ENCODE results near the gene ENOX1. TPM values are rescaled to one million over a fixed set of nuclear protein-coding genes. Genes with fewer than 3 reads are reported as not detected.

ENOX1 gene
- total RNA-seq, 1 donor from 2014 or later = 2.0 TPM

DNA sequence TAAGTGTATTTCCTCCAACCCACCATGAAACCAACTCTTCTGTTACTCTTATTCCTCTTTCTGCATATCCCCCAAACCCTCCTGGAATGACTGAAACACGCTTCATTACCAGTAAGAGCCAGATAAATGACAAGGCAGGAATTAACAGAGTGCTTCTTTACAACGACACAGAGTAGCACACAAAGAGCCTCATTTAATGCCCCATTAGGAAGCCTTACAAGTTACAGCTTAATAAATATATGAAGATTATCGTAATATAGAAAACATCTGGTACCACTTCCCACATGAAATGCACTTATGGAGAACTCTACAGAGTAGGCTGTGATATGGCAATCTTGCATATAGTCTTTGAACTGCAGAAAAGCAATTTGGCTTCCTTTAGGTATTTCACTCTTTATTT lies 116.8 kb downstream of the ENOX1 start:
- no peak for DNase-seq (ENCODE audit: low spot score)

DNA sequence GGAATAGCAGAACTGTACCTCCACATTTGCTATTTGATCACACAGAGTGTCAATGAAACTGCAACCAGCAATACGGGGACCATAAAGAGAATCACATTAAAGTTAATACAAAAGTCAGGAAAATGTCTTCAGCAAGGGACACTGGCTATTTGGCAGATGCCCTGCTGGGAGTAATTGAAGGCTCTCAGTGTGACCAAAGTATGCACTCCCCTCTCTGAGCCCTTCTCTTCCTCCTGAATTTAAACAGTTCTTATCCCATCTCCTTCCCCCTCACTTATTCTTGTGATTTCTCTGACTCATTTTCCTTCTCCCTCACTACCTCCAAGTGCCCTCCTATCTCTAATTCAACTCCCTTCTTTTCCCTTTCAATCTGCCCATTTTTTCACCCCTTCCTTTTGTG lies 117.7 kb downstream of the ENOX1 start:
- no peak for DNase-seq (ENCODE audit: low spot score)

DNA sequence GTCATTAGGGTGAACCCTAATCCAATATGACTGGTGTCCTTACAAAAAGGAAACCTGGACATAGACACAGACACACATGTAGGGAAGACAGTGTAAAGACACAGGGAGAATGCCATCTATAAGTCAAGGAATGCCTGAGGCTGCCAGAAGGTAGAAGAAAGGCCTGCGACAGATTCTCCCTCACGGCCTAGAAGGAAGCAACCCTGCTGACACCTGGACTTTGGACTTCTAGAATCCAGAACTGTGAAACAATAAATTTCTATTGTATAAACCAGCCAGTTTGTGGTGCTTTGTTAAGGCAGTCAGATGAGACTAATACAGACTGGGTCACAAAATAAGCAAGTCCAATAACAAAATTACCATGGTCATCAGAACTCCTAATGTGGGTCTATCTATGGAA lies 120.4 kb downstream of the ENOX1 start:
- DNase-seq (ENCODE audit: low spot score) = peak; percentile 45

DNA sequence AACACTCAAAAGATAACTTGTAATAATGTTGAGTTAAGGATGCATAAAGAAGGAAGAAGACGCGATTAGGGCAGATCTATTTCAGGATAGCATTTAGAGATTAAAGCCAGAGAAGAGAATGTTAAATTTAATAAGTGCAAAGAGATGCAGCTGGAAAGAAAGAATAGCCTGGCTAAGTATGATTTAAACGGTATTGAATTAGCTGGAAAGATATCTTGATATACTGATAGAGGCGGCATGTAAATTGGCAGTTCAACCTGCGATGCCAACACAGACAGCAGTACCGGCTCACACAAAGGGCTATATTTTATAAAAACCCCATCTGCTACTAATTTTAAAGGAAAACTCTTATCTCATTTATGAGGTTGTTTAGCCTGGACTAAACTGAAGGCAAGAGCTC lies 121.4 kb downstream of the ENOX1 start:
- no peak for DNase-seq (ENCODE audit: low spot score)

DNA sequence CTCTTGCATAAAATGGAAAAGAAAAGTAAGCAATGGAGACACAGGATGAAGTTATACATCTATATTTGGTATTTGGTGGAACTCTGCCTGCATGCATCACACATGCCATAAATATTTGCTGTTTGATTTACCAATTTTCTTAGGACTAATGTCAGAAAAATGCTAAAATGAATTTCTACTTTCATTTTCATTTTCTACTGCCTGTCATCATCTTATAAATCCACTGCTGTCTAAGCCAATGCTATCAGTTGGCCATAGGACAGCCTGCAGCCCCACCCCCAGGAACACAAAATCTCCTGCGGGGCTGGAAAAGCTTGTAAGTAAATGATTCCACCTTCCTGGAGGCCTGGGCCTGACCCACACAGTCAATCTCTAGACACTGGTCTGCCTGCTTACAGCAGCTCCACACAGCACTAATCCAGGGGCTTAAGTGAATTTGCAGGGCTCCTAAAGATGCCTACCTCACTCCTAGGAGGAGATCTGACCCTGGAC lies 122.0 kb downstream of the ENOX1 start:
- peak; percentile 10 for DNase-seq (ENCODE audit: low spot score)

DNA sequence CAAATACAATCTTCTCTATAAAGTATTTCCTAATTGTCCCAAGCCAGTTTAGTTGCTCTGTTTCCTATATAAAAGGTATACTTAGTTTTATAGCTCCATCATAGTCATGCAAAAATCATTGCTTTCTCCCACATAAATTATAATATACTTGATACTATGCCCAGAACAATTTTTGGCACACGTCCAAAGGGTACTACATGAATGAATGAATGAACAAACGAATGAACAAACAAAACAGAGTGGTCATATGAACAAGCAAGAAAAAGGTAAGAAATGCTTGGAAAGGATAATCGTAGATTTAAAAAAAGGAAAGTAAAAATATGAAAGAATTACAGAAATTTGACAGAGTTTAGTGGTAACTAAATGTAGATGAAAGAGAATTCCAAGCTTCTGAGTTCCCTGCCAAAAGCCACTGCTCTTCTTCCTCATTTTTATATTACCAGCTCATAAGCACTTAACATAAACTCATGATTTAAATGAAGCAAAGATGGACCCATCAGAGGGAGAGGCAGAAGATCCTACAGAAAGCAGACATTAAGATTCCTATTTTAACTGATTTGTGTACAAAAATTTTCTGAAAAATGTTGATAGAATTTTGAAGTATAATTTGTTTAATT lies 123.2 kb downstream of the ENOX1 start:
- no peak for DNase-seq (ENCODE audit: low spot score)

DNA sequence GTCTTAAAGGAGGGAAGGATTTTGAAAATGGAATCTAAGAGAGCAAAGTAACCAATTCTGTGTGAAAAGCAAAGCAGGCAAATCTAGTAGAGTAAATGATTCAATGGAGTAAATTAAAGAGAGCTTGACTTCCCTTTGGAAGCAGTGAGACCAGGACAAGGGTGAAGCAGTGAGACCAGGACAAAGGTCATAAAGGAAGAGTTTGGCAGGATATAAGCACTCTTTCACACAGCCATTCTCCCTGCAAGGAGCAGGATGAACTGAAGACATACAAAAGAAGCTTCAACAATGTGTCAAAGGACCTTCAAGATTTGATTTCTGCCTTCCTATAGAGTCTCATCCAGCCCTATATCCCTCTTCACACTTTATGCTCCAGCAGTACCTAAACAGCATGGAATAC lies 123.8 kb downstream of the ENOX1 start:
- DNase-seq (ENCODE audit: low spot score) = peak; percentile 11

DNA sequence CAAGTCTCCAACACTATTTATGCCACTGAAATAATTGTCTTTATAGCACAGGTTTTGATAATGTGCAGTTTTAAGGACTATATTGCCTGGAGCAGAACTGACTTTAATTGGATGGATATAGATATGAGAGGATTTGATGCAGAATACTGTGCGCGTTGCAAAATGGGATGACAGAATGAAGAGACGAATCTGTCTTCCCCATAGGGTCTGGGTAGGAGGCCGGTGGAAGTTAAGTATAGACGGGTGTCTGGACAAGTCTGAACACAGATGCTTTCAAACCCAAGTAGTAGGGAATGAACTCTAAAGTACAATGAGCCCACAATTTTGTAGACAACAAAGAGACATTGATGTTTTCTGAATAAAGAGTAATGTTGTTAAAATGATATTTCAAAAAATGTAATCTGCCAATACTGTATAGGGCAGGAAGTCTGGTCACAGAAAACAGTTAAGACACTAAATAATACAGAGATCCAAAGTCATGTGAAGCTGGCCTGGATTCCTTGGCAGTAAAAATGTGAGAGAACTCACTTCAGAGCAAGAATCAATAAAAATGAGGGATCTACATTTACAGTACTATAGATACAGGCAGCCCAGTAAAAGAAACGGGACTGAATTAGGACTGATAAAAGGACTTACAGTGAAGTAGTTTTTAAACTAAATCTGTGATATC lies 125.5 kb downstream of the ENOX1 start:
- no peak for DNase-seq (ENCODE audit: low spot score)

DNA sequence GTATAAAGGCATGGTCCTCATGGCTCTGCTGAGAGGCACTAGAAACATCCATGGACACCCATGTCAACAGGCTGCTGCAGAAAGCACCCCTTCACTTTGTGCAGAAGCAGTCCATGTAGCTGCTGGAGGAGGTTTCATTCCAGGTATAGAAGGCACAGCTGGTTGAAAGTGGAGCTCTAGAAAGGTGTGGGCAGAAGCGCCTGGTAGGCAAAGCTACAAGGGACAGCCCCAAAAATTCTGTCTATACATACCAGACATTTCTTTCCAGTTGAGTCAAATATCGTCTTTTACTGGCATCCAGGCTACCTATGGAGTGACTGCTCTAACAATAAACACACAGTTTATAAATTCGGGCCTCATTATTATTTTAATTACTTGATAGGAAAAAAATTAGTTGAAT lies 129.3 kb downstream of the ENOX1 start:
- no peak for DNase-seq (ENCODE audit: low spot score)

DNA sequence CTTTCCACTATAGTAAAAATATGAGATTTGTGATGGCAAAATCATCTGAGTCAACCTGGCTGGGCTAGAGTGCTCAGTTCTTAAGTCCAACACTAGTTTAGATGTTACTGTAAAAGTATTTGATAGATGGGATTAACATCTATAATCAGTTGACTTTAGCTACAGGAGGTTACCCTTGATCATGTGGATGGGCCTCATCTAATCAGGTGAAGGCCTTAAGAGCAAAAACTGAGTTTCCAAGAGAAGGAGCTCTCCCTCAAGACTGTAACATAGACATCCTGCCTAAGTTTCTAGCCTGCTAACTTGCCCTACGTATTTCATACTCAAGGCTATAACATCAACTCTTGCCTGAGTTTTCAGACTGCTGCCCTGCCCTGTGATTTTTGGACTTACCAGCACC lies 132.8 kb downstream of the ENOX1 start:
- DNase-seq (ENCODE audit: low spot score) = no peak

DNA sequence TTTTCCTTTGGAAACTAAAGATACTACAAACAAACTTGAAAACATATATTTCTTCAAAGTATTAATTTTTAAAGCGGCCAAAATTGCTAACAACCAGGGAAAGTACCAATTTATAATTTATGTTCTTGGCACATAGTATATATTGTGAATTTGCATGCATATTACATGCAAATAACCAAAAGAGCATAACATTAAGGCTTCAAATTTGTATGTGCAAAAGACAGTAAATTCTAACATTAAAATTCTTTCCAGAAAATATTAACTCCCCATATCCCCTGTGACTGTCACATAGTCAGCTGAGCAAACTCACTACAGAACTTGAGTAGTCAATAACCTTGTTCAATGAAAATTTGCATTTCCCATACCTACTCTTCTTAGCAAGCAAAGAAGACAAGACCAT lies 133.4 kb downstream of the ENOX1 start:
- no peak for DNase-seq (ENCODE audit: low spot score)

DNA sequence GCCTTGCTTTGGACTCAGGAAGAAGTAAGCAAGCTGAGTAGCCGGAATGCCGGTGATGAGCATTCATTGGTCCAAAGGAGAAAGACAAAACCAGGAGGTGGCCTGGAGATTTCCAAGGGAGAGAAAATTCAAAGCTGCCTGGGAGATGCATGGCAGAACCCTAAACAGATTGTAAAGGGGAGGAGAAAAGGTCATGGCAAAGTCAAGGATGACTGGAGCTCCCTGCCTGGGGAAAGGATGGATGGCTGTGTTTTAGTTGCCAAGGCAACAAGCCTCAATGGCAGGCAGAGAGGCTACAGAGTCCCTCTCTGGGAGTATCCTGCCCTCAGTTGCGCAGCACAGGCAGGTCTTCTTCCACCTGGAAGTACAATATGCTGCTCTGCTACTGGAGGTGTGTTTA lies 134.0 kb downstream of the ENOX1 start:
- no peak for DNase-seq (ENCODE audit: low spot score)

DNA sequence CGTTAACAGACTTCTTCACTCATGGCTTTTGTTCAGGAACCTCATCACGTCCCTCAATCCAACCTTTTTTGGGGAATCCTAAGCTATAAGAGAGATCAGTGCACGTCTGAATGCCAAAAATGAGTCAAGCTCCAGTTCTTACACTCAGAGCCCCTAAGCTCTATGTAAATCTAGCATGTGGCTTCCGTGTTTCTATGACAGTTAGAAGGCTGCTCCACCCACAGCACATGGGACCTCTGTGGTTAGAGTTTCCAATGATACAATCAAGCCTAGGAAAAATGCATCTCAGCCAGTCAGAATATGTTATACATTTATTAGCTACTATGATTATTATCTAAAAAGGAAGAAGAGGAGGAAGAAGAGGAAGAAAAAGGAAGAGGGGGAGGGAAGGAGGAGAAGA lies 135.9 kb downstream of the ENOX1 start:
- DNase-seq (ENCODE audit: low spot score) = no peak

DNA sequence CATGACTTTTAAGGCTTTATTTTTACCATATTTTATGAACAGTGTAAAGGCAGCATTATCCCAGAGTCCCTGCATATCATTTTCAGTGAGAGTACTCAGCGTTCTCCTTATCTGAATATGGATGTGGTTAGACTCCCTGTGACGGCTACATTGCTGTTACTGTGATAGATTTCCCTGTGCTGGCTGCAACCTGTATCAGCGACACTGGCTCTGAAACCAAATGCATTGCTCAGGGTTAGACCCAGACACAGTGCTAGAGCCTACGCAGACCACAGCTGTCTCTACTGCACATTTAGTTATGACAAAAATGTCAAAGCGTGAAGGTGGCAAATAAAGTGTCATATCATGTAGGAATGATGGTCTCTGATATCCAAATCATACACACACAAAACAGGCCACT lies 138.0 kb downstream of the ENOX1 start:
- no peak for DNase-seq (ENCODE audit: low spot score)

DNA sequence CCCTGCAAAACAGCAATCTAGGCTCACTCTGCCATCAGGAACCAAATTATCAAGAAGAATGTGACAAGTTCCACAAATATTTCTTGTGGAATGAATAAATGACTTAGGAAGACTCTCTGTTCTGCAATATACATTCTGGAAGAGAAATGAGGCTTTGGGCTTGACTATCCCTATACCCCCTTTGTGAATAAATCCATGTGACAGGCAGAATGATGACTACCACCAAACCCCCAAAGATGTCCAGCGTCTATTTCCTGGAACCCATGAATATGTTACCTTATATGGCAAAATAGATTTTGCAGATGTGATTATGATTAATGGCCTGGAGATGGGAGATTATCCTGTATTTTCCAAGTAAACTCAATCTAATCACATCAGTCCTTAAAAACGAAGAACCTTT lies 139.3 kb downstream of the ENOX1 start:
- DNase-seq (ENCODE audit: low spot score) = no peak

DNA sequence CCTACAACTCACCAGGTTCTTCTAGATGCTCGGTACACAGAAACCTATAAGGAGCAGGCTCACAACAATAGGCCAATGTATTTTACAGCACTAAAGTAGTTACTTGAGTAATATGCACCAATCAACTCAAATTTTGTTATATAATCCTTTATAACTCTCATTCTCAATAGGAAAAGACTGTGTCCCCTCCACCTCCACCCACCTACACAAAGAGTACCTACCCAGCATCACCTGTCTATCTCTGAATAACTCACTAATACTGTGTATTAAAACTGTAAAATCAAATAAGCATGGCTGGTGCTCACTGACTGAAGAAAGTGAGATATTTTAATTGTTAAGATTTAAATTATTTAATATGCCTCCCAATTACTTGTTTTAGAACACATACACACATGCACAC lies 146.3 kb downstream of the ENOX1 start:
- no peak for DNase-seq (ENCODE audit: low spot score)

DNA sequence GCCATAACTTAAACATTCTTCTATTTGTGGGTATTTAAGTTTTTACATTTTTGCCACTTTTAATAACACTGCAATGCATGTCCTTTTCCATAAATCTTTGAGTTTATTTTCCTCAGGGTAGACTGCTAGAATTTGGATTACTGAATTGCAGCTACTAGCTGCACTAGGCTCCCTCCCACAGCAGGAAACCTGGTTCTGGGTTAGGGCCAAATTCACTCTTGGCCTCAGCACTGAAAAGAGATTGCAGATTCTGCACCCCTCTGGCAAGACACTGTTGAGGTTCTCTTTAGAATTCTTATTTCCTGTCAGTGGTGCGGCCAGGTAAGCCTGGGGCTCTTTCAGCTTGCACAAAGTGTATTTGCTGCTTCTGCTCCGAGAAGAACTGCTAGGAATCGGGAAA lies 155.7 kb downstream of the ENOX1 start:
- DNase-seq (ENCODE audit: low spot score) = no peak

DNA sequence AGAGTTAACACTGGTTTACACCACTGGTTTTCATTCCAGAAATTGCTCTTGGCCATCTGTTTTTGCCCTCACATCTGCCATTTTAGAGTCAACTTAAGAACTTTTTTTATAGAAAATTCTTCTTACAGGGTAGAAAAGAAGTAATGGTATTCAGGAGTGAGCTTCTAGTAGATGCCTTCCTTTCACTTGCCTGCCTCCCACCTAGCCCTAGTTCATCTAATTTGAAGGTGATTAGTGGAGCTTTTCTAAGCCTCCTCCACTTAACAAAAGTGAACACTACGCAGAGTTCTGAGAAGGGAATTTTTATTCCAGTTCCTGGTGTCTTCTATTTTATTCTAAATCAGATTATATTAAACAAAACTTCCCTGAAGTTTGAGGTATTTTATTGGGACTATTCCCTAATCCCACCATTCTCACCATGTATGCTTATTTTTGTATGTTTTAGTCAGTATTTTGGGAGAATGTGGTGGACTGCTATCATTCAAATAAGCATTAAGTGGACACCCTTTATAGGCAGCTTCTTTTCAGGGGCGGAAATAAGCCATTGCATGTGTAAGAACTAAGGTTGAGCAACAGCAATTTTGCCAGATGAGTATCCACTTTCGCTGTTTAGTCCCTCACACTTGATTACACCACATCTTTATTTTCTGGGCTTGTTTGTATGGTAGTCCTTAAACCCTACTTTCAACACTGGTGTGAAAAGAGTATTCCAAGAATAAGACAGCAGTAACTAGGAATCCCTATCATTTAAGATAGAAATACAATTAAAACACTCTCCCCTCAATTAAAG lies 156.9 kb downstream of the ENOX1 start:
- DNase-seq (ENCODE audit: low spot score) = no peak

DNA sequence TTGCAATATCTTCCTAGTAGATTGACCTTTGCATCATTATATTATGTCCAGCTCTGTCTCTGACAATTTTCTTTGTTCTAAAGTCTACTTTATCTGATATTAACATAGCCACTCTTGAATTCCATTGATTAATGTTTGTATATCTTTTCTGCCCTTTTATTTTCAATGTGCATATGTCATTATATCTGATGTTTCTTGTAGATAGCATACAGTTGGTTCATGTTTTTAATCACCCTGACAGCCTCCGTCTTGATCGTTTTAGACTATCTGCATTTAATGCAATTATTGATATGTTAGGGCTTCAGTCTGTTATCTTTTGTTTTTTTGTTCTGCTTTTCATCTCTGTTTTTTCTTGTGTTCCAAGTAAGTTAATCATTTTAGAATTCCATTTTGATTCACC lies 159.8 kb downstream of the ENOX1 start:
- no peak for DNase-seq (ENCODE audit: low spot score)

DNA sequence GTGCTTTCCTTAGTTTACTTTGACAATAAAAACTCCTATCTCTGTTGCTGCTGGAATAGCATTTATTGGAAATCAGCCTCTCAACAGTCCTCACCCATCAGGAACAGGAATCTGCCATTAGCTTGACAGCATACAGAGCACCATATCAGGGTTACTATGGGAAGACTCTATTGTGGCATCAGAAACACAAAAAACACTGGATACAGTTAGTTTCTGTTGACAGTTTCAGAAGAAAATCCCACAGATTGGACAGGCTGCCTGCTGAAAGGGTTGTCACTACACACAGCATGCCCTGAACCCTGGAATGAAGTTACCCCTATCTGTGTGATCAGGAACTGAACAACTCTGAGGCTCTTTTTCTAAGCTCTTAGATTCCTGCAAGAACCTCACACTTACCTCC lies 172.7 kb downstream of the ENOX1 start:
- DNase-seq (ENCODE audit: low spot score) = no peak

DNA sequence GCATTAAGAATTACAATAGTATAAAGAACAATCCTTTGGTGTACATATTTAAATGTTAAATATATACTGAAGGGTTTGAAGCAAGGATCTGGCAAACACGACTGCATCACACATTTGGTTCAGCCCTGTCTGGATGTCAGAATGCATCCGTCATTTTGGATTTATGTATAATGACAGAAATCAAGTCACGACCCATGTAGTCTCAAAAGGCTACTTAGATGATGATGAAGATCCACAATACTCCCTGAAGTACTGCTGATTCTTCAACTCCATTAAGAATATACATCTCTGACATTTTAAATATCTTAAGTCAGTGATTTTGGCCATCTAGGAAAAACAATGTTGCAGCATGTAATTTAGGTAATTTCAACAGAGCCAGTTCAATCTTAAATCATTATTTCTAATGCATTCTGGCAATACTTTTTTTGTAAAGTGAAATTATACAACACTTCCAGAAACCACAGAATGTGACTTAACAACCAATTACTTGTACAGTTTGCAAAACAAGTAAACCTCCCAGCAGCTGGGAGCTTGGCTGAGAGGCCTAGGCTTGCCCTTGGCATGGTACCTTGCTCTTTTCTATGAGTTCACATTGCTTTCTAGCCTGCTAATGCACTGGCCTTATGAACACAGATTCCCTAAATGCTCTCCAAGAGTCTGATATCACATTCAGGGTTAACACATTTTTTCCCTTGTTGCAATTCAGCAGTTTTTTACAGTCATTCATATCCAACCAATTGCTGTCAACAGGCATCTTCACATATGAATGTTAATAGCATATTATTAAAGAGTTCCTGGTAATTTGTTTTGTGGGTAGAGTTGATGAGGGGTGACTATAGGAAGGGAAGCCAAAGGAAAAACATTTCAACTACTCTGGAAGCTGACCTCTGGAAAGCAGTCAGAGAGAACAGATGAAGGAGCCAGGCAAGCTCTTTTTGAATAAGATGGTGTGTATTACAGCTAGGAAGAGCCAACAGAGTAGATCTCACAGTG lies 175.2 kb downstream of the ENOX1 start:
- no peak for DNase-seq (ENCODE audit: low spot score)
